A673 (cell line): Measurements from ENCODE around the gene PLAC9. TPM values are rescaled to one million over a fixed set of nuclear protein-coding genes. Genes with fewer than 3 reads are reported as not detected.

ENCODE experiments used
- BruUV-seq: library from RNA; stranded (reverse); fragments of 400-500 nt; replicated peaks from 2 replicates; lab custom pipeline; 2021; lab: Mats Ljungman, UMichigan
- CTCF ChIA-PET: fragments of 300-600 bp; sonication (Branson Sonifier 250); formaldehyde crosslinking; loops from one replicate; lab custom pipeline; 2022; ENCODE audit warnings: antibody characterized with exemption; lab: Charles Lee
- POLR2A ChIA-PET: fragments of 300-600 bp; sonication (Branson Sonifier 250); formaldehyde crosslinking; loops from one replicate; lab custom pipeline; 2022; ENCODE audit warnings: antibody characterized with exemption; ENCODE audit not compliant: low non-redundant PET; lab: Charles Lee
- DNase-seq: peaks from one replicate; pipeline ENCODE4 v3.0.0-alpha.2; 2015; ENCODE audit warnings: low spot score
- H3K27ac ChIP-seq: fragments of 200-600 bp; sonication (generic); 2 replicates; pipeline ENCODE4 v1.5.1; 2016; ENCODE audit warnings: mixed run types, low read depth, mild to moderate bottlenecking, mixed read lengths, antibody characterized with exemption, low read length; ENCODE audit not compliant: poor library complexity, severe bottlenecking
- H3K27me3 ChIP-seq: fragments of 200-600 bp; sonication (generic); replicated peaks from 2 replicates; pipeline ENCODE4 v1.6.1; 2017; ENCODE audit warnings: mixed run types, low read depth, mild to moderate bottlenecking, mixed read lengths, antibody characterized with exemption, low read length; ENCODE audit not compliant: insufficient read depth, poor library complexity
- H3K36me3 ChIP-seq: fragments of 200-600 bp; sonication (generic); 2 replicates; pipeline ENCODE4 v1.6.1; 2016; ENCODE audit warnings: mixed run types, mild to moderate bottlenecking, mixed read lengths, antibody characterized with exemption, low read length; ENCODE audit not compliant: insufficient read depth, poor library complexity, severe bottlenecking
- H3K4me1 ChIP-seq: fragments of 200-600 bp; sonication (generic); 2 replicates; pipeline ENCODE4 v1.6.1; 2017; ENCODE audit warnings: mixed run types, mild to moderate bottlenecking, mixed read lengths, antibody characterized with exemption, low read length; ENCODE audit not compliant: insufficient read depth, poor library complexity, severe bottlenecking
- H3K4me3 ChIP-seq: fragments of 200-600 bp; sonication (generic); 2 replicates; pipeline ENCODE4 v1.5.1; 2016; ENCODE audit warnings: low read depth, mixed run types, mild to moderate bottlenecking, mixed read lengths, low read length; ENCODE audit not compliant: poor library complexity, severe bottlenecking
- H3K9me3 ChIP-seq: fragments of 200-600 bp; sonication (generic); 2 replicates; pipeline ENCODE4 v1.6.1; 2016; ENCODE audit warnings: mixed run types, low read depth, mild to moderate bottlenecking, mixed read lengths, antibody characterized with exemption, low read length; ENCODE audit not compliant: poor library complexity, severe bottlenecking
- CTCF ChIP-seq: fragments of 300-800, 200-600 bp; sonication (generic); conservative IDR thresholded peaks from 2 replicates; pipeline ENCODE4 v1.5.1; 2017; ENCODE audit warnings: low read depth, mild to moderate bottlenecking, antibody characterized with exemption, low read length, moderate library complexity, mixed read lengths
- EZH2 ChIP-seq: fragments of 200-600 bp; sonication (generic); IDR thresholded peaks from 2 replicates; pipeline ENCODE4 v1.6.1; 2017; ENCODE audit warnings: borderline replicate concordance, low read depth, mild to moderate bottlenecking, mixed read lengths, antibody characterized with exemption, low read length; ENCODE audit not compliant: poor library complexity, severe bottlenecking
- intact Hi-C: fragments of 100-400 bp; cut with micrococcal nuclease; formaldehyde crosslinking; loops from one replicate; pipeline ENCODE4 v1.10.0; 2022; ENCODE audit not compliant: unreplicated experiment
- total RNA-seq: library from RNA; stranded (reverse); gene quantifications from 2 replicates; pipeline ENCODE4 v1.2.3, GENCODE V29; 2021

PLAC9 gene
- total RNA-seq, 1 experiment from 2014 or later = not detected

- TF ChIP-seq EZH2 = no peak
- TF ChIP-seq CTCF = no peak
- intact Hi-C loops = no loop called here
- POLR2A ChIA-PET = no interaction called here
- no peaks in the 10 kb centered on the region for H3K9me3 ChIP-seq
- no peak overlapping the region for H3K27ac ChIP-seq
- peaks cover 19% of the 10 kb centered on the region for H3K27me3 ChIP-seq
- BruUV-seq = no TSS peak
- DNase-seq = no peak
- H3K4me1 ChIP-seq = no peaks in the 10 kb centered on the region
- CTCF ChIA-PET = no interaction called here
- H3K36me3 ChIP-seq = no peaks in the 10 kb centered on the region
- no peak overlapping the region for H3K4me3 ChIP-seq
These were observed 3.6 kb downstream of the PLAC9 start for GRCh38 chr10:80136134-80136571.

- Histone ChIP-seq H3K27ac (no peak overlapping the region), H3K9me3 (no peaks in the 10 kb centered on the region), H3K27me3 (peaks cover 13% of the 10 kb centered on the region), H3K36me3 (no peaks in the 10 kb centered on the region), H3K4me3 (no peak overlapping the region), H3K4me1 (no peaks in the 10 kb centered on the region)
- DNase-seq = no peak
- ChIA-PET CTCF (no interaction called here), POLR2A (no interaction called here)
- no peak for TF ChIP-seq EZH2
- intact Hi-C loops = no loop called here
- no TSS peak for BruUV-seq
These were observed 4.7 kb downstream of the PLAC9 start for GRCh38 chr10:80137031-80137862.

- BruUV-seq = no TSS peak
- intact Hi-C loops = no loop called here
- peaks cover 6% of the 10 kb centered on the region for H3K27me3 ChIP-seq
- TF ChIP-seq CTCF (no peak), EZH2 (no peak)
- H3K36me3 ChIP-seq = no peaks in the 10 kb centered on the region
- H3K4me1 ChIP-seq = no peaks in the 10 kb centered on the region
- H3K27ac ChIP-seq = no peak overlapping the region
- POLR2A ChIA-PET = no interaction called here
- CTCF ChIA-PET = no interaction called here
- H3K4me3 ChIP-seq = no peak overlapping the region
- no peak for DNase-seq
- no peaks in the 10 kb centered on the region for H3K9me3 ChIP-seq
These were observed 5.4 kb downstream of the PLAC9 start for GRCh38 chr10:80137920-80138319.
